Stimulated activated memory B cell treated with anti-CD40 and anti-IgM and Interleukin-4, amounts not matched to agents 10 μg/mL and 1 μg/mL and 100 μg/mL, for 72 hours (primary cell): ENCODE data around the gene CLDN4.
"Not testable (repeated sequence)": the region's sequence is repeated elsewhere in the genome, so short reads cannot be mapped to it uniquely, and the experiment has no call there.

Experiments used
- ATAC-seq: fragments of 150-1000 bp; cut with Tn5 transposase; 2 replicates; pipeline ENCODE4 v1.10.0; 2021
- H3K27ac Mint-ChIP-seq: one replicate; pipeline ENCODE4 v1.8.0; 2022; ENCODE audit warnings: mild to moderate bottlenecking, mixed read lengths
- H3K27me3 Mint-ChIP-seq: one replicate; pipeline ENCODE4 v1.8.0; 2022; ENCODE audit warnings: mixed read lengths
- H3K36me3 Mint-ChIP-seq: one replicate; pipeline ENCODE4 v1.8.0; 2022; ENCODE audit warnings: mixed read lengths
- H3K4me1 Mint-ChIP-seq: one replicate; pipeline ENCODE4 v1.8.0; 2022; ENCODE audit warnings: mixed read lengths
- H3K4me3 Mint-ChIP-seq: one replicate; pipeline ENCODE4 v1.8.0; 2022; ENCODE audit warnings: mild to moderate bottlenecking, moderate library complexity, mixed read lengths
- H3K9me3 Mint-ChIP-seq: one replicate; pipeline ENCODE4 v1.8.0; 2022; ENCODE audit warnings: mixed read lengths

CLDN4 gene

DNA sequence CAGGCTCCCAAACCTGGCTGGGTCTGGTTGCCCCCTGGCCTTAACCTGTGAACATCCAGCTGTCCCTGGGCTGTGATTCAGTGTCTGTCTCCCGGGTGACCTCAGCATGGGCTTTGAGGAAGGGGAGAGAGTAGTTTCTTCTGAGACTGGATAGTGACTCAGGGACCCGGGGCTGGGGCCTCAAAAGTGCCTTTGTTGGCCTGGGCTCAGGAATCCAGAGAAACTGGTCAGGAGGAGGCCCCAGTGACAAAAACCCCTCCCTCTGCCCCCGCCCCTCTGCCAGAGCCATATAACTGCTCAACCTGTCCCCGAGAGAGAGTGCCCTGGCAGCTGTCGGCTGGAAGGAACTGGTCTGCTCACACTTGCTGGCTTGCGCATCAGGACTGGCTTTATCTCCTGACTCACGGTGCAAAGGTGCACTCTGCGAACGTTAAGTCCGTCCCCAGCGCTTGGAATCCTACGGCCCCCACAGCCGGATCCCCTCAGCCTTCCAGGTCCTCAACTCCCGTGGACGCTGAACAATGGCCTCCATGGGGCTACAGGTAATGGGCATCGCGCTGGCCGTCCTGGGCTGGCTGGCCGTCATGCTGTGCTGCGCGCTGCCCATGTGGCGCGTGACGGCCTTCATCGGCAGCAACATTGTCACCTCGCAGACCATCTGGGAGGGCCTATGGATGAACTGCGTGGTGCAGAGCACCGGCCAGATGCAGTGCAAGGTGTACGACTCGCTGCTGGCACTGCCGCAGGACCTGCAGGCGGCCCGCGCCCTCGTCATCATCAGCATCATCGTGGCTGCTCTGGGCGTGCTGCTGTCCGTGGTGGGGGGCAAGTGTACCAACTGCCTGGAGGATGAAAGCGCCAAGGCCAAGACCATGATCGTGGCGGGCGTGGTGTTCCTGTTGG, at the start of gene CLDN4:
Gene CLDN4, plus strand, starts transcription at position 316 of the 903 bp plus-strand sequence. Its CDS starts 206 bp downstream, at position 522.
- no peaks in the 10 kb centered on the region for H3K9me3 Mint-ChIP-seq
- no peak for ATAC-seq
- H3K27me3 Mint-ChIP-seq, result peaks cover 19% of the 10 kb centered on the region
- peaks cover 32% of the 10 kb centered on the region for H3K4me1 Mint-ChIP-seq
- no peaks in the 10 kb centered on the region for H3K36me3 Mint-ChIP-seq
- H3K27ac Mint-ChIP-seq, result no peak within 1 kb of the TSS
- no peak within 1 kb of the TSS for H3K4me3 Mint-ChIP-seq

DNA sequence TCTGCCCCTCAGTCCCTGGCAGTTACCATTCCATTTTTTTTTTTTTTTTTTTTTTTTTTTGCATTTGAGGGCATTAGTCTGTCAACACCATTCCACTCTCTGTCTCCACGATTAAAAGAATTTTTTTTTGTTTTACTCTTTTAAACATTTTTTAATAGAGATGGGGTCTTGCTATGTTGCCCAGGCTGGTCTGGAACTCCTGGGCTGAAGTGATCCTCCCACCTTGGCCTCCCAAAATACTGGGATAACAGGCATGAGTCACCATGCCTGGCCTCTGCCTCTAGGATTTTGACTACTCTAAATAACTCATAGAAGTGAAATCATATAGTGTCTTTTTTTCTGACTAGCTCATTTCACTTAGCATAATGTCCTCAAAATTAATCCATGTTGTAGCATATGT, 44.2 kb upstream of the CLDN4 start:
- H3K4me1 Mint-ChIP-seq, result no peaks in the 10 kb centered on the region
- no peak overlapping the region for H3K27ac Mint-ChIP-seq
- H3K4me3 Mint-ChIP-seq, result no peak overlapping the region
- H3K27me3 Mint-ChIP-seq, result peaks cover under 1% of the 10 kb centered on the region
- ATAC-seq, result no peak
- peaks cover 3% of the 10 kb centered on the region for H3K9me3 Mint-ChIP-seq
- H3K36me3 Mint-ChIP-seq, result no peaks in the 10 kb centered on the region

DNA sequence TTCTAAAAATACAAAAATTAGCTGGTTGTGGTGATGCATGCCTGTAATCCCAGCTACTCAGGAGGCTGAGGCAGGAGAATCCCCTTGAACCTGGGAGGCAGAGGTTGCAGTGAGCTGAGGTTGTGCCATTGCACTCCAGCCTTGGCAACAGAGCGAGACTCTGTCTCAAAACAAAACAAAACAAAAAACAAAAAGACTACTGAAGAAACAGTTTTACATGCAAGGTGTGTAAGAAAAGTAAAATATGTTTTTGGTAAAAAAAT, 43.1 kb upstream of the CLDN4 start:
- H3K9me3 Mint-ChIP-seq, H3K4me1 Mint-ChIP-seq, H3K4me3 Mint-ChIP-seq, ATAC-seq, H3K27ac Mint-ChIP-seq, H3K36me3 Mint-ChIP-seq, H3K27me3 Mint-ChIP-seq: not testable (repeated sequence)

DNA sequence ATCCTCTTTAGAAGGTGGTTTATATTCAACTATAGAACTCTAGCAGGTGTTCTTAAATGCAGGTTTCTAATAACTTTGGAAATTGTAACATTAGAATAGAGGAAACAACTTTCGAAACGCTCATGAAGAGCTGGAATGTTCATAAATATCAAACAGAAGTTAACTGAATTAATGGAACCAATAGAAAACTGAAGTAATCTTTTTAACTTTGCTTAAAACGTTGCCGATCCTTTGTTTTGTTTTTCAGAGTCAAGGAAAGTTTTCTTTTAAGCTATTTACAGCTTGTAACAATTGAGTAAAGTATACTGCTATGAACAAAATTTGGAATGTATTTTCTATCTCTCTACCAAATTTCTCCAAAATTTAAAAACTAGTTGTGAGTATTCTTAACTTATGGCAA, 41.7 kb upstream of the CLDN4 start:
- Mint-ChIP-seq H3K4me1 (no peaks in the 10 kb centered on the region), H3K36me3 (no peaks in the 10 kb centered on the region), H3K27ac (no peak overlapping the region), H3K4me3 (no peak overlapping the region), H3K27me3 (peaks cover 9% of the 10 kb centered on the region), H3K9me3 (no peaks in the 10 kb centered on the region)
- ATAC-seq, result no peak

DNA sequence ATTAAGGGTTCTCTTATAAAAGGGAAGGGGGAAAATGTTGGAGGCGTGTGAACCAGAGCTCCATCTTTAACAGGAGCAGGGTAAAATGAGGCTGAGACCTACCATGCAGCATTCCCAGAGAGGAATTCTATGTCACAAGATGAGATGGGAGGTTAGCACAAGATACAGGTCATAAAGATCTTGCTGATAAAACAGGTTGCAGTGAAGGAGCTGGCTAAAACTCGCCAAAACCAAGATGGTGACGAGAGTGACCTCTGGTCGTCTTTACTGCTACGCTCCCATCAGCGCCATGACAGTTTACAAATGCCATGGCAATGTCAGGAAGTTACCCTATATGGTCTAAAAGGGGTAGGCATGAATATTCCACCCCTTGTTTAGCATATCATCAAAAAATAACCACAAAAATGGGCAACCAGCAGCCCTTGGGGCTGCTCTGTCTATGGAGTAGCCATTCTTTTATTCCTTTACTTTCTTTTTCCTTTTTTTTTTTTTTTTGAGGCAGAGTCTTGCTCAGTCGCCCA, 39.6 kb upstream of the CLDN4 start:
- not testable (repeated sequence) for ATAC-seq, H3K36me3 Mint-ChIP-seq

DNA sequence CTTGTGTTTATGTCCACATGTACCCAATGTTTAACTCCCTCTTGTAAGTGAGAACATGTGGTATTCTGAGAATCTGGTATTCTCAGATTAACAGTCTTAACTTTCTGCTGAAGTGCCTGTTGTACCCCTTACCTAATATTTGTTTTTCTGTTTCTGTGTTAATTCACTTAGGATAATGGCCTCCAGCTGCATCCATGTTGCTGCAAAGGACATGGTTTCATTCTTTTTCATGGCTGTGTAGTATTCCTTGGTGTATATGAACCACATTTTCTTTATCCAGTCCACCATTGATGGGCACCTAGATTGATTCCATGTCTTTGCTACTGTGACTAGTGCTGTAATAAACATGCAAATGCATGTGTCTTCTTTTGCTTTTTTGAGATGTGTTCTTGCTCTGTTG, 35.6 kb upstream of the CLDN4 start:
- not testable (repeated sequence) for H3K4me1 Mint-ChIP-seq, H3K36me3 Mint-ChIP-seq, ATAC-seq, H3K4me3 Mint-ChIP-seq, H3K9me3 Mint-ChIP-seq, H3K27ac Mint-ChIP-seq
- H3K27me3 Mint-ChIP-seq, result peaks cover 28% of the 10 kb centered on the region

More for the DNA sequence above, 39.6 kb upstream of the CLDN4 start:
- peaks cover 17% of the 10 kb centered on the region for H3K27me3 Mint-ChIP-seq
- H3K9me3 Mint-ChIP-seq, H3K4me1 Mint-ChIP-seq, H3K4me3 Mint-ChIP-seq, H3K27ac Mint-ChIP-seq: not testable (repeated sequence)

- not testable (repeated sequence) for H3K9me3 Mint-ChIP-seq, H3K4me1 Mint-ChIP-seq, H3K4me3 Mint-ChIP-seq, H3K27ac Mint-ChIP-seq, ATAC-seq, H3K36me3 Mint-ChIP-seq
- H3K27me3 Mint-ChIP-seq, result peaks cover 34% of the 10 kb centered on the region
Measured at GRCh38 chr7:73796656-73797055, 34.1 kb upstream of the CLDN4 start.

GRCh38 chr7:73797176-73797575, 33.6 kb upstream of the CLDN4 start:
- H3K27ac Mint-ChIP-seq, H3K36me3 Mint-ChIP-seq, H3K9me3 Mint-ChIP-seq, H3K4me1 Mint-ChIP-seq, ATAC-seq, H3K4me3 Mint-ChIP-seq: not testable (repeated sequence)
- peaks cover 29% of the 10 kb centered on the region for H3K27me3 Mint-ChIP-seq

- no peaks in the 10 kb centered on the region for H3K36me3 Mint-ChIP-seq
- no peak for ATAC-seq
- no peak overlapping the region for H3K27ac Mint-ChIP-seq
- no peaks in the 10 kb centered on the region for H3K9me3 Mint-ChIP-seq
- H3K27me3 Mint-ChIP-seq, result peaks cover 31% of the 10 kb centered on the region
- H3K4me1 Mint-ChIP-seq, result no peaks in the 10 kb centered on the region
- no peak overlapping the region for H3K4me3 Mint-ChIP-seq
Measured at GRCh38 chr7:73799282-73800141, 31.3 kb upstream of the CLDN4 start.

- Mint-ChIP-seq H3K36me3 (no peaks in the 10 kb centered on the region), H3K4me3 (no peak overlapping the region), H3K27me3 (peaks cover 28% of the 10 kb centered on the region), H3K4me1 (no peaks in the 10 kb centered on the region), H3K27ac (no peak overlapping the region), H3K9me3 (no peaks in the 10 kb centered on the region)
- no peak for ATAC-seq
Measured at GRCh38 chr7:73801577-73801976, 29.2 kb upstream of the CLDN4 start.

DNA sequence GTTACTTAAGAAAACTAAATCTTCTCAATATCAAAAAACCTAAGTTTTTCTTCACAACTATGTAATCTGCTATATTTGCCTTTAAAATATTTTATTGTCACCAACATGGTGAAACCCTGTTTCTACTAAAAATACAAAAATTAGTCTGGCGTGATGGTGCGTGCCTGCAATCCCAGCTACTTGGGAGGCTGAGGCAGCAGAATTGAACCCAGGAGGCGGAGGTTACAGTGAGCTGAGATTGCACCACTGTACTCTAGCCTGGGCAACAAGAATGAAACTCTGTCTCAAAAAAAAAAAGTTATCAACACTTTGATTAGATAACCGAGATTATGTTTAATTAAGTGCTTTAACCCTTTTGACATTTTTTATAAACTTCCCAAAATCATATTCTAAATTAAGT, 28.3 kb upstream of the CLDN4 start:
- no peaks in the 10 kb centered on the region for H3K9me3 Mint-ChIP-seq
- no peak for ATAC-seq

DNA sequence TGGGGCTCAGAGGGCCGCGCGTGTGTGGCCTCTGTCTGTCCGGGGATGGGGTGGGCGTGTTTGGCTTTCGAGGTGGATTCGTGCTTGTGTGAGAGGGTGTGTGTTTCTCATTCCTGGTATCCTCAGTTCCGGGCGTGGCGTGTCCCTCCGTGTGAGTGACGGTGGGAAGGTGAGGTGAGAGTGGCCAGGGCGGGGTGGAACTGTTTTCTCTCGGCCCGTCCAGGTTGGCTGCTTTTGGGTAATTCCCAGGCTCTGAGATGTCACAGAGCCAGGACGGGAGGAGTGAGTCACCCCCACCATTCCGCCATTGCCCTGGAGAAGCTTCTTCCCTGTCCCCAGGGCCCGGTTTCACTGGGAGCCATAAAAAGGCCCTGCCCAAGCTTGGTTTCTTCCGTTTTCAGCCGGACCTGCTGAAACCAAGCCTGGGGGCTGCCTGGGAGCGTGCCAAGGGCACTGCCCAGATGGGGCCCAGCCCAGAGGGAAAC, 21.3 kb upstream of the CLDN4 start:
- no peak overlapping the region for H3K4me3 Mint-ChIP-seq
- ATAC-seq, result no peak
- H3K9me3 Mint-ChIP-seq, result no peaks in the 10 kb centered on the region
- H3K27ac Mint-ChIP-seq, result no peak overlapping the region
- peaks cover 41% of the 10 kb centered on the region for H3K27me3 Mint-ChIP-seq
- H3K36me3 Mint-ChIP-seq, result no peaks in the 10 kb centered on the region
- no peaks in the 10 kb centered on the region for H3K4me1 Mint-ChIP-seq

More for the DNA sequence above, 28.3 kb upstream of the CLDN4 start:
- Mint-ChIP-seq H3K27ac (no peak overlapping the region), H3K27me3 (peaks cover 28% of the 10 kb centered on the region), H3K4me1 (no peaks in the 10 kb centered on the region), H3K36me3 (no peaks in the 10 kb centered on the region), H3K4me3 (no peak overlapping the region)

- H3K27me3 Mint-ChIP-seq, result peaks cover 48% of the 10 kb centered on the region
- ATAC-seq, result no peak
- no peaks in the 10 kb centered on the region for H3K36me3 Mint-ChIP-seq
- H3K9me3 Mint-ChIP-seq, result no peaks in the 10 kb centered on the region
- no peak overlapping the region for H3K27ac Mint-ChIP-seq
- H3K4me3 Mint-ChIP-seq, result no peak overlapping the region
- H3K4me1 Mint-ChIP-seq, result no peaks in the 10 kb centered on the region
Measured at GRCh38 chr7:73810998-73811360, 19.8 kb upstream of the CLDN4 start.

- Mint-ChIP-seq H3K9me3 (no peaks in the 10 kb centered on the region), H3K27me3 (peaks cover 50% of the 10 kb centered on the region), H3K4me3 (no peak overlapping the region), H3K36me3 (no peaks in the 10 kb centered on the region), H3K27ac (no peak overlapping the region), H3K4me1 (no peaks in the 10 kb centered on the region)
- ATAC-seq, result no peak
Measured at GRCh38 chr7:73811760-73812168, 19.0 kb upstream of the CLDN4 start.

GRCh38 chr7:73812996-73813395, 17.8 kb upstream of the CLDN4 start:
- no peaks in the 10 kb centered on the region for H3K9me3 Mint-ChIP-seq
- no peak overlapping the region for H3K27ac Mint-ChIP-seq
- ATAC-seq, result no peak
- no peaks in the 10 kb centered on the region for H3K4me1 Mint-ChIP-seq
- peaks cover 61% of the 10 kb centered on the region for H3K27me3 Mint-ChIP-seq
- H3K36me3 Mint-ChIP-seq, result no peaks in the 10 kb centered on the region
- no peak overlapping the region for H3K4me3 Mint-ChIP-seq
